Transverse colon (tissue), 4 donors: ENCODE measurements around the gene PPP6R2. TPM values are rescaled to one million over a fixed set of nuclear protein-coding genes. Genes with fewer than 3 reads are reported as not detected.
A peak's percentile ranks its signal among the peaks of the same experiment; 100 is the strongest.

Experiments used
- DNase-seq: peaks from one replicate; pipeline ENCODE4 v3.0.0-alpha.2; 2019
- H3K27ac ChIP-seq, 4 donors: fragments of 200-600 bp; sonication (generic); 2 replicates each; pipeline ENCODE4 v1.5.1; 2016 to 2018; ENCODE audit warnings: inconsistent platforms in 4 of 4
- H3K27me3 ChIP-seq: fragments of 200-600 bp; sonication (generic); 2 replicates; pipeline ENCODE4 v1.5.1; 2017; ENCODE audit warnings: inconsistent platforms
- H3K36me3 ChIP-seq, 4 donors: fragments of 200-600 bp; sonication (generic); 2 replicates each; pipeline ENCODE4 v1.5.1; 2017 to 2019; ENCODE audit warnings: inconsistent platforms in 4 of 4
- H3K4me1 ChIP-seq, 4 donors: fragments of 200-600 bp; sonication (generic); 2 replicates each; pipeline ENCODE4 v1.5.1; 2017 to 2020; ENCODE audit warnings: inconsistent platforms in 4 of 4
- H3K4me3 ChIP-seq, 4 donors: fragments of 200-600 bp; sonication (generic); 1 replicate in 1 of 4; 2 replicates in 3 of 4; pipeline versions ENCODE4 v1.5.1 to v1.6.1; 2017 to 2019; ENCODE audit warnings: inconsistent platforms in 4 of 4
- H3K9me3 ChIP-seq, 2 donors: fragments of 200-600 bp; sonication (generic); 2 replicates each; pipeline ENCODE4 v1.5.1; 2017 to 2019; ENCODE audit warnings: inconsistent platforms in 2 of 2
- CTCF ChIP-seq, 5 experiments: fragments of 200-600 bp in 3 of 5; fragments of 450-650 bp in 2 of 5; sonication (generic) in 3 of 5; IDR thresholded peaks; 1 replicate in 2 of 5; 2 replicates in 3 of 5; pipeline ENCODE4 v1.5.1; 2016 to 2017; ENCODE audit warnings: antibody characterized with exemption in 5 of 5, inconsistent platforms in 3 of 5, mild to moderate bottlenecking in 2 of 5, moderate library complexity in 1 of 5
- EP300 ChIP-seq: sonication (generic); formaldehyde crosslinking; IDR thresholded peaks from one replicate; pipeline ENCODE4 v1.6.1; 2017; ENCODE audit warnings: antibody characterized with exemption, low read depth
- POLR2A ChIP-seq: fragments of 450-650 bp; IDR thresholded peaks from one replicate; pipeline ENCODE4 v1.6.1; 2016; ENCODE audit warnings: antibody characterized with exemption, mild to moderate bottlenecking, moderate library complexity
- POLR2AphosphoS5 ChIP-seq, 3 donors: sonication (generic); formaldehyde crosslinking; IDR thresholded peaks; one replicate each; pipeline ENCODE4 v1.6.1; 2016; ENCODE audit warnings: antibody characterized with exemption in 3 of 3
- WGBS, 2 donors: methylation state at CpG; one replicate each; pipeline ENCODE4 v1.1.5; 2018; ENCODE audit warnings: low coverage in 1 of 2; 5-methylcytosine and 5-hydroxymethylcytosine counted together
- in situ Hi-C, 4 donors: fragments of 200-750 bp; cut with MboI; loops; one replicate each; pipeline versions ENCODE4 v1.15.0 to v1.15.1; 2017; ENCODE audit warnings: low sequenced_read_pairs in 3 of 4, low pct_ligation_motif_present in 1 of 4, low pct_unique_long_range_greater_than_20kb in 1 of 4
- intact Hi-C: fragments of 100-400 bp; cut with DNase I; formaldehyde crosslinking; loops from one replicate; pipeline ENCODE4 v1.15.1; 2023; ENCODE audit warnings: low total_unique reads
- total RNA-seq, 4 donors: library from RNA; depleted of rRNA; stranded (reverse); fragments of >200 nt; gene quantifications; one replicate each; pipeline ENCODE4 v1.1.0, GENCODE V29; 2016

Gene PPP6R2
- total RNA-seq, 4 donors from 2014 or later = 62.1 to 151 (median 77.8) TPM

- TF ChIP-seq POLR2A (no peak), POLR2AphosphoS5 (IDR thresholded peaks at IDR 0.05) (no peak), CTCF (IDR thresholded peaks at IDR 0.05) (no peak), EP300 (no peak)
- in situ Hi-C loops = loop anchor here in 2 of 4 donors (10.0 kb wide), 1 partner anchor 69 kb away; the partner anchor contains the start of gene HDAC10 (in 2 of the 2)
- DNase-seq = no peak
- intact Hi-C loops = no loop called here
- WGBS, 2 donors = 95% methylated on average over 5 of the region's 5 CpGs; no CpG with 5 or more reads in 1 of the 2 donors
- no peak overlapping the region for H3K27ac ChIP-seq
- H3K4me1 ChIP-seq = peaks cover 10 to 16% (median 12%) of the 10 kb centered on the region in 4 donors
- H3K4me3 ChIP-seq = no peak overlapping the region
- H3K9me3 ChIP-seq = no peaks in the 10 kb centered on the region
- H3K36me3 ChIP-seq = no peaks in the 10 kb centered on the region
- no peaks in the 10 kb centered on the region for H3K27me3 ChIP-seq
Measured at GRCh38 chr22:50323900-50324299, 19.2 kb upstream of the PPP6R2 start.

- intact Hi-C loops (loop anchor here (5.0 kb wide), 1 partner anchor 48 kb away; no protein-coding TSS in a partner anchor), in situ Hi-C loops (loop anchor here in 3 of 4 donors (5.0 to 10.0 kb wide), 2 partner anchors 48 to 71 kb away; partner anchors contain the start of gene HDAC10 (in 2 of the 3))
- 84% methylated on average over 19 of the region's 19 CpGs; no CpG with 5 or more reads in 1 of the 2 donors for WGBS, 2 donors
- Histone ChIP-seq H3K27me3 (no peaks in the 10 kb centered on the region), H3K9me3 (no peaks in the 10 kb centered on the region), H3K4me3 (peak overlapping the region in 1 of 4 donors; percentile 71), H3K27ac (no peak overlapping the region), H3K4me1 (peaks cover 11 to 16% (median 12%) of the 10 kb centered on the region in 4 donors), H3K36me3 (no peaks in the 10 kb centered on the region)
- DNase-seq = no peak
- no peak for TF ChIP-seq CTCF (IDR thresholded peaks at IDR 0.05)
Measured at GRCh38 chr22:50325444-50326224, 17.5 kb upstream of the PPP6R2 start.

GRCh38 chr22:50326225-50326955 is 16.7 kb upstream of the PPP6R2 start:
- in situ Hi-C loops = loop anchor here in 3 of 4 donors (5.0 to 10.0 kb wide), 2 partner anchors 49 to 72 kb away; partner anchors contain the start of gene HDAC10 (in 2 of the 3)
- H3K9me3 ChIP-seq = no peaks in the 10 kb centered on the region
- DNase-seq = no peak
- peak overlapping the region; percentile 62 to 94 (median 81) for H3K27ac ChIP-seq
- peaks cover 11 to 23% (median 13%) of the 10 kb centered on the region in 4 donors for H3K4me1 ChIP-seq
- intact Hi-C loops = loop anchor here (5.0 kb wide), 1 partner anchor 49 kb away; no protein-coding TSS in a partner anchor
- H3K36me3 ChIP-seq = no peaks in the 10 kb centered on the region
- peak overlapping the region; percentile 50 to 82 (median 76) for H3K4me3 ChIP-seq
- H3K27me3 ChIP-seq = no peaks in the 10 kb centered on the region
- WGBS, 2 donors = 25% methylated on average over 4 to 36 of the region's 56 CpGs
- TF ChIP-seq CTCF (IDR thresholded peaks at IDR 0.05) (no peak), POLR2AphosphoS5 (IDR thresholded peaks at IDR 0.05) (no peak), EP300 (no peak), POLR2A (no peak)
